H54 (cell line): ENCODE data around the gene MRE11.
"Not testable (repeated sequence)": the region's sequence is repeated elsewhere in the genome, so short reads cannot be mapped to it uniquely, and the experiment has no call there.

ENCODE experiments used
- DNase-seq: peaks from one replicate; pipeline ENCODE4 v3.0.0; 2011; ENCODE audit warnings: low spot score, mixed read lengths; ENCODE audit not compliant: insufficient read length
- FAIRE-seq: peaks from 3 replicates; lab custom pipeline; 2011; peaks lifted over from hg19 to GRCh38; lab: Jason Lieb, UNC
- POLR2A ChIP-seq: IDR thresholded peaks from 2 replicates; pipeline ENCODE4 v1.6.1; 2011; ENCODE audit warnings: low read depth, mild to moderate bottlenecking, low read length

The MRE11 gene

GRCh38 chr11:94424662-94425061 lies 69.0 kb downstream of the MRE11 start:
- FAIRE-seq, result no peak
- no peak for DNase-seq
- TF ChIP-seq POLR2A, result no peak

- no peak for TF ChIP-seq POLR2A
- no peak for DNase-seq
- no peak for FAIRE-seq
Measured at GRCh38 chr11:94424011-94424410, 69.6 kb downstream of the MRE11 start.

GRCh38 chr11:94423507-94423906 lies 70.1 kb downstream of the MRE11 start:
- no peak for DNase-seq
- no peak for TF ChIP-seq POLR2A
- no peak for FAIRE-seq

- FAIRE-seq, result no peak
- no peak for DNase-seq
- TF ChIP-seq POLR2A, result no peak
Measured at GRCh38 chr11:94418123-94418765, 75.4 kb downstream of the MRE11 start.

- no peak for TF ChIP-seq POLR2A
- DNase-seq (no peak), FAIRE-seq (no peak)
Measured at GRCh38 chr11:94417386-94417987, 76.2 kb downstream of the MRE11 start.

GRCh38 chr11:94405062-94405833 lies 88.4 kb downstream of the MRE11 start:
- FAIRE-seq (no peak), DNase-seq (no peak)

GRCh38 chr11:94402355-94402754 lies 91.3 kb downstream of the MRE11 start:
- TF ChIP-seq POLR2A, result no peak
- FAIRE-seq (no peak), DNase-seq (no peak)

More at GRCh38 chr11:94405062-94405833, 88.4 kb downstream of the MRE11 start:
- TF ChIP-seq POLR2A, result no peak

GRCh38 chr11:94401773-94402265 lies 91.8 kb downstream of the MRE11 start:
- FAIRE-seq (no peak), DNase-seq (no peak)
- no peak for TF ChIP-seq POLR2A

GRCh38 chr11:94400839-94401772 lies 92.5 kb downstream of the MRE11 start, which contains the start of gene GPR83:
Gene GPR83 (minus strand): TSS chr11:94401419. CDS start chr11:94401247, 172 bp downstream.
- FAIRE-seq (no peak), DNase-seq (no peak)
- TF ChIP-seq POLR2A, result no peak

- no peak for TF ChIP-seq POLR2A
- FAIRE-seq (no peak), DNase-seq (no peak)
Measured at GRCh38 chr11:94400457-94400838, 93.2 kb downstream of the MRE11 start.

GRCh38 chr11:94400050-94400449 lies 93.6 kb downstream of the MRE11 start:
- TF ChIP-seq POLR2A, result no peak
- DNase-seq (no peak), FAIRE-seq (no peak)

GRCh38 chr11:94398101-94398500 lies 95.5 kb downstream of the MRE11 start:
- DNase-seq (no peak), FAIRE-seq (no peak)
- TF ChIP-seq POLR2A, result no peak

- no peak for TF ChIP-seq POLR2A
- FAIRE-seq, result no peak
- no peak for DNase-seq
Measured at GRCh38 chr11:94396282-94396681, 97.4 kb downstream of the MRE11 start.

- FAIRE-seq, DNase-seq: not testable (repeated sequence)
Measured at GRCh38 chr11:94391937-94392336, 101.7 kb downstream of the MRE11 start.
